Measurements from ENCODE around the gene FAM78B.

DNA sequence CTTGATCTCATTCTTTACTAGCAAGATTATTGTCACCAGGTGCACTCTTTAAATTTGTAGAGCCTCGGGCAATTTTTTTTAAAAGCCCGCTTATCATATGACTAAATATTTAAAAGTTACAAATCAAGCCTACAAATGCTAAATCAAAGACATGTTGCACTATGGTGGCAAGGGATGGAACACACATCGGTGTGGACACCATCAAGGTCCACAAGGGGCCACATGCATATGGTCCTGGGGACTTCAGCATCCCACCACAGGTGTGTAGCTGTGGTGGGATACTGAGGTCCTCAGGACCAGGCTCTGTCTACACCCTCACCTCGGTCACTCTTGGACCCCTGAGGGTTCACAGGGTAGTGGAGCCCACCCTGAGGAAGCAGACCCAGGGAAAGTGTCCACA is 45.8 kb downstream of the FAM78B start:
- TF ChIP-seq RAD21 (IDR thresholded peaks at IDR 0.05; ENCODE audit: low read depth) (no peak), TAF1 (IDR thresholded peaks at IDR 0.05; ENCODE audit: low read depth) (no peak), MAX (IDR thresholded peaks at IDR 0.05) (no peak), TCF12 (IDR thresholded peaks at IDR 0.05; ENCODE audit: low read depth) (no peak), EP300 (IDR thresholded peaks at IDR 0.05; ENCODE audit: borderline replicate concordance) (no peak), EGR1 (IDR thresholded peaks at IDR 0.05) (no peak), TEAD4 (IDR thresholded peaks at IDR 0.05) (no peak)
- TF ChIP-seq, protein P1, sequence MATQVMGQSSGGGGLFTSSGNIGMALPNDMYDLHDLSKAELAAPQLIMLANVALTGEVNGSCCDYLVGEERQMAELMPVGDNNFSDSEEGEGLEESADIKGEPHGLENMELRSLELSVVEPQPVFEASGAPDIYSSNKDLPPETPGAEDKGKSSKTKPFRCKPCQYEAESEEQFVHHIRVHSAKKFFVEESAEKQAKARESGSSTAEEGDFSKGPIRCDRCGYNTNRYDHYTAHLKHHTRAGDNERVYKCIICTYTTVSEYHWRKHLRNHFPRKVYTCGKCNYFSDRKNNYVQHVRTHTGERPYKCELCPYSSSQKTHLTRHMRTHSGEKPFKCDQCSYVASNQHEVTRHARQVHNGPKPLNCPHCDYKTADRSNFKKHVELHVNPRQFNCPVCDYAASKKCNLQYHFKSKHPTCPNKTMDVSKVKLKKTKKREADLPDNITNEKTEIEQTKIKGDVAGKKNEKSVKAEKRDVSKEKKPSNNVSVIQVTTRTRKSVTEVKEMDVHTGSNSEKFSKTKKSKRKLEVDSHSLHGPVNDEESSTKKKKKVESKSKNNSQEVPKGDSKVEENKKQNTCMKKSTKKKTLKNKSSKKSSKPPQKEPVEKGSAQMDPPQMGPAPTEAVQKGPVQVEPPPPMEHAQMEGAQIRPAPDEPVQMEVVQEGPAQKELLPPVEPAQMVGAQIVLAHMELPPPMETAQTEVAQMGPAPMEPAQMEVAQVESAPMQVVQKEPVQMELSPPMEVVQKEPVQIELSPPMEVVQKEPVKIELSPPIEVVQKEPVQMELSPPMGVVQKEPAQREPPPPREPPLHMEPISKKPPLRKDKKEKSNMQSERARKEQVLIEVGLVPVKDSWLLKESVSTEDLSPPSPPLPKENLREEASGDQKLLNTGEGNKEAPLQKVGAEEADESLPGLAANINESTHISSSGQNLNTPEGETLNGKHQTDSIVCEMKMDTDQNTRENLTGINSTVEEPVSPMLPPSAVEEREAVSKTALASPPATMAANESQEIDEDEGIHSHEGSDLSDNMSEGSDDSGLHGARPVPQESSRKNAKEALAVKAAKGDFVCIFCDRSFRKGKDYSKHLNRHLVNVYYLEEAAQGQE (IDR thresholded peaks at IDR 0.05; ENCODE audit: low read depth): no peak

Data from Ishikawa (cell line).